ENCODE results near the gene LHX4.

DNA sequence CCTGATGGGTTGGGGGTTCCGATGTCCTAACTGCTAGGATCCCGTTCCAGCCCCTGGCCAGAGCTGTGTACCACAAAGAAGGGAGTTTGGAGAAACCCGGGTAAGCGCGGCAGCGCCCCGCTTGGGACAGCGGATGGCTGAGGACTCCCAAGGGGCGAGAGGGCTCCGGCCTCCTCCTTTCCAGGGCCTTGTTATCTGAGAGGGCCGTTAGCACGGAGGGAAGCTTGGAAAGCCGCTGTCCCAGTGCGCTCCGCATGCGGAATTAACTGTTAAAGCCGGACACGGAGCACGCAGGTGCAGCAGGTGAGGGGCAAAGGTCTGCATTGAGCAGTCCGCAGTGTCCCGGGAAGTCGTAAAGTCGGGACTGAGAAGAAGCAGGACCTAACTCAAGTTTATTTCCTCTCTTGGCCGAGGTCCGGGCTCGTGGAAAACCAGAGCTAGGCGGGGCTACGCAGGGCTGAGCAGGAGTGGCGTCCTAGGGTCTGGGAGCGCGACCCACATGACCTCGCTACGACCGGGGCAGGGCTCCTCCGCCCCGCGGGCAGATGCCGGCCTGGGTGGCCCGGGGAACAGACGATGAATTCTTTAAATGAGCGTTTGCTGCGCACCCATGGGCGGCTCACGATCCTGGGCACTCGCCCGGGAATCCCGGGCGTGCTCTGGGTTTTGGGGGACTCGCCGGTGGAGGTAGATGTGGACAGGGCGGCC is 4.5 kb downstream of the LHX4 start:
- TF ChIP-seq, protein P1, sequence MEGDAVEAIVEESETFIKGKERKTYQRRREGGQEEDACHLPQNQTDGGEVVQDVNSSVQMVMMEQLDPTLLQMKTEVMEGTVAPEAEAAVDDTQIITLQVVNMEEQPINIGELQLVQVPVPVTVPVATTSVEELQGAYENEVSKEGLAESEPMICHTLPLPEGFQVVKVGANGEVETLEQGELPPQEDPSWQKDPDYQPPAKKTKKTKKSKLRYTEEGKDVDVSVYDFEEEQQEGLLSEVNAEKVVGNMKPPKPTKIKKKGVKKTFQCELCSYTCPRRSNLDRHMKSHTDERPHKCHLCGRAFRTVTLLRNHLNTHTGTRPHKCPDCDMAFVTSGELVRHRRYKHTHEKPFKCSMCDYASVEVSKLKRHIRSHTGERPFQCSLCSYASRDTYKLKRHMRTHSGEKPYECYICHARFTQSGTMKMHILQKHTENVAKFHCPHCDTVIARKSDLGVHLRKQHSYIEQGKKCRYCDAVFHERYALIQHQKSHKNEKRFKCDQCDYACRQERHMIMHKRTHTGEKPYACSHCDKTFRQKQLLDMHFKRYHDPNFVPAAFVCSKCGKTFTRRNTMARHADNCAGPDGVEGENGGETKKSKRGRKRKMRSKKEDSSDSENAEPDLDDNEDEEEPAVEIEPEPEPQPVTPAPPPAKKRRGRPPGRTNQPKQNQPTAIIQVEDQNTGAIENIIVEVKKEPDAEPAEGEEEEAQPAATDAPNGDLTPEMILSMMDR (IDR thresholded peaks at IDR 0.05; ENCODE audit: low read depth, low read length, missing input control), result no peak
- no peak for TF ChIP-seq GABPA (IDR thresholded peaks at IDR 0.05 in 1 of 2, conservative IDR thresholded peaks at IDR 0.05 in 1 of 2)

Data from liver (tissue), 3 donors.